ENCODE results near the gene SPATA2L.

DNA sequence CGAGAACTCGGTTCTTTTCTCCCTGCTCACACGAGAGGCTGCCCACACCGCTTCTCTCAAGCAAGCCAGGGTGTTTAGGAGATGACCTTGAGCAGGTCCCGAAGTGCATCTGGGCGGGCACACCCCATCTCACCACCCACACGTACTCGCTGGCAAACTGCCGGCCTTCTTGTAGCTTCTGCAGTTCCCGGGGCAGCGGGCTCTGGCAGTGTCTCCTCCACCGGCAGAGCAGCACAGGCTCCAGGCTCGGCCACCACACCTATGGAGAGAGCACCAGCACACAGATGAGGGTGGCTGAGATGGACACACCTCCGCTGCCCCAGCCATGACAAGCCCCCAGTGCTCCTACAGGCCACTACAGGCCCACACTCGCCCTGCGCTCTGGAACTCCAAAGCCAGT is 43.3 kb upstream of the SPATA2L start:
- TF ChIP-seq, protein P1, sequence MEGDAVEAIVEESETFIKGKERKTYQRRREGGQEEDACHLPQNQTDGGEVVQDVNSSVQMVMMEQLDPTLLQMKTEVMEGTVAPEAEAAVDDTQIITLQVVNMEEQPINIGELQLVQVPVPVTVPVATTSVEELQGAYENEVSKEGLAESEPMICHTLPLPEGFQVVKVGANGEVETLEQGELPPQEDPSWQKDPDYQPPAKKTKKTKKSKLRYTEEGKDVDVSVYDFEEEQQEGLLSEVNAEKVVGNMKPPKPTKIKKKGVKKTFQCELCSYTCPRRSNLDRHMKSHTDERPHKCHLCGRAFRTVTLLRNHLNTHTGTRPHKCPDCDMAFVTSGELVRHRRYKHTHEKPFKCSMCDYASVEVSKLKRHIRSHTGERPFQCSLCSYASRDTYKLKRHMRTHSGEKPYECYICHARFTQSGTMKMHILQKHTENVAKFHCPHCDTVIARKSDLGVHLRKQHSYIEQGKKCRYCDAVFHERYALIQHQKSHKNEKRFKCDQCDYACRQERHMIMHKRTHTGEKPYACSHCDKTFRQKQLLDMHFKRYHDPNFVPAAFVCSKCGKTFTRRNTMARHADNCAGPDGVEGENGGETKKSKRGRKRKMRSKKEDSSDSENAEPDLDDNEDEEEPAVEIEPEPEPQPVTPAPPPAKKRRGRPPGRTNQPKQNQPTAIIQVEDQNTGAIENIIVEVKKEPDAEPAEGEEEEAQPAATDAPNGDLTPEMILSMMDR (IDR thresholded peaks at IDR 0.05 in 2 of 3, conservative IDR thresholded peaks at IDR 0.05 in 1 of 3; ENCODE audit: control insufficient read depth in 2 of 3, extremely low read depth in 1 of 3, insufficient read depth in 1 of 3, low read depth in 3 of 3, low read length in 3 of 3) = no peak
- TF ChIP-seq ESRRA (IDR thresholded peaks at IDR 0.05; ENCODE audit: low read length) = no peak
- TF ChIP-seq, protein P2, sequence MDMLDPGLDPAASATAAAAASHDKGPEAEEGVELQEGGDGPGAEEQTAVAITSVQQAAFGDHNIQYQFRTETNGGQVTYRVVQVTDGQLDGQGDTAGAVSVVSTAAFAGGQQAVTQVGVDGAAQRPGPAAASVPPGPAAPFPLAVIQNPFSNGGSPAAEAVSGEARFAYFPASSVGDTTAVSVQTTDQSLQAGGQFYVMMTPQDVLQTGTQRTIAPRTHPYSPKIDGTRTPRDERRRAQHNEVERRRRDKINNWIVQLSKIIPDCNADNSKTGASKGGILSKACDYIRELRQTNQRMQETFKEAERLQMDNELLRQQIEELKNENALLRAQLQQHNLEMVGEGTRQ (IDR thresholded peaks at IDR 0.05; ENCODE audit: borderline replicate concordance, low read depth, low read length) = no peak
- no peak; the same call in 1 of the 2 replicates for TF ChIP-seq POLR2A (IDR thresholded peaks at IDR 0.05; ENCODE audit: low read depth, low read length)
- TF ChIP-seq, protein P3, sequence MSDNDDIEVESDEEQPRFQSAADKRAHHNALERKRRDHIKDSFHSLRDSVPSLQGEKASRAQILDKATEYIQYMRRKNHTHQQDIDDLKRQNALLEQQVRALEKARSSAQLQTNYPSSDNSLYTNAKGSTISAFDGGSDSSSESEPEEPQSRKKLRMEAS (IDR thresholded peaks at IDR 0.05; ENCODE audit: low read depth, low read length) = no peak
- TF ChIP-seq SUPT20H (IDR thresholded peaks at IDR 0.05; ENCODE audit: borderline replicate concordance, control insufficient read depth, low read depth, low read length) = no peak
- TF ChIP-seq SMC3 (IDR thresholded peaks at IDR 0.05; ENCODE audit: borderline replicate concordance, low read length) = no peak
- TF ChIP-seq SREBF2 (IDR thresholded peaks at IDR 0.05; ENCODE audit: low read length) = no peak
- TF ChIP-seq MEF2A (IDR thresholded peaks at IDR 0.05; ENCODE audit: insufficient read depth, low read depth, low read length) = no peak
- no peak for TF ChIP-seq EZH2 (IDR thresholded peaks at IDR 0.05; ENCODE audit: borderline replicate concordance, control insufficient read depth, low read depth, low read length)
- no peak for TF ChIP-seq SUZ12 (IDR thresholded peaks at IDR 0.05; ENCODE audit: unreplicated experiment)
- TF ChIP-seq FOXM1 (IDR thresholded peaks at IDR 0.05; ENCODE audit: low read depth, low read length) = no peak
- TF ChIP-seq, protein P4, sequence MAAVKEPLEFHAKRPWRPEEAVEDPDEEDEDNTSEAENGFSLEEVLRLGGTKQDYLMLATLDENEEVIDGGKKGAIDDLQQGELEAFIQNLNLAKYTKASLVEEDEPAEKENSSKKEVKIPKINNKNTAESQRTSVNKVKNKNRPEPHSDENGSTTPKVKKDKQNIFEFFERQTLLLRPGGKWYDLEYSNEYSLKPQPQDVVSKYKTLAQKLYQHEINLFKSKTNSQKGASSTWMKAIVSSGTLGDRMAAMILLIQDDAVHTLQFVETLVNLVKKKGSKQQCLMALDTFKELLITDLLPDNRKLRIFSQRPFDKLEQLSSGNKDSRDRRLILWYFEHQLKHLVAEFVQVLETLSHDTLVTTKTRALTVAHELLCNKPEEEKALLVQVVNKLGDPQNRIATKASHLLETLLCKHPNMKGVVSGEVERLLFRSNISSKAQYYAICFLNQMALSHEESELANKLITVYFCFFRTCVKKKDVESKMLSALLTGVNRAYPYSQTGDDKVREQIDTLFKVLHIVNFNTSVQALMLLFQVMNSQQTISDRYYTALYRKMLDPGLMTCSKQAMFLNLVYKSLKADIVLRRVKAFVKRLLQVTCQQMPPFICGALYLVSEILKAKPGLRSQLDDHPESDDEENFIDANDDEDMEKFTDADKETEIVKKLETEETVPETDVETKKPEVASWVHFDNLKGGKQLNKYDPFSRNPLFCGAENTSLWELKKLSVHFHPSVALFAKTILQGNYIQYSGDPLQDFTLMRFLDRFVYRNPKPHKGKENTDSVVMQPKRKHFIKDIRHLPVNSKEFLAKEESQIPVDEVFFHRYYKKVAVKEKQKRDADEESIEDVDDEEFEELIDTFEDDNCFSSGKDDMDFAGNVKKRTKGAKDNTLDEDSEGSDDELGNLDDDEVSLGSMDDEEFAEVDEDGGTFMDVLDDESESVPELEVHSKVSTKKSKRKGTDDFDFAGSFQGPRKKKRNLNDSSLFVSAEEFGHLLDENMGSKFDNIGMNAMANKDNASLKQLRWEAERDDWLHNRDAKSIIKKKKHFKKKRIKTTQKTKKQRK (IDR thresholded peaks at IDR 0.05; ENCODE audit: low read depth, low read length) = no peak
- TF ChIP-seq CREB1 (IDR thresholded peaks at IDR 0.05; ENCODE audit: low read depth) = no peak
